ENCODE results near the gene MRPS26.

DNA sequence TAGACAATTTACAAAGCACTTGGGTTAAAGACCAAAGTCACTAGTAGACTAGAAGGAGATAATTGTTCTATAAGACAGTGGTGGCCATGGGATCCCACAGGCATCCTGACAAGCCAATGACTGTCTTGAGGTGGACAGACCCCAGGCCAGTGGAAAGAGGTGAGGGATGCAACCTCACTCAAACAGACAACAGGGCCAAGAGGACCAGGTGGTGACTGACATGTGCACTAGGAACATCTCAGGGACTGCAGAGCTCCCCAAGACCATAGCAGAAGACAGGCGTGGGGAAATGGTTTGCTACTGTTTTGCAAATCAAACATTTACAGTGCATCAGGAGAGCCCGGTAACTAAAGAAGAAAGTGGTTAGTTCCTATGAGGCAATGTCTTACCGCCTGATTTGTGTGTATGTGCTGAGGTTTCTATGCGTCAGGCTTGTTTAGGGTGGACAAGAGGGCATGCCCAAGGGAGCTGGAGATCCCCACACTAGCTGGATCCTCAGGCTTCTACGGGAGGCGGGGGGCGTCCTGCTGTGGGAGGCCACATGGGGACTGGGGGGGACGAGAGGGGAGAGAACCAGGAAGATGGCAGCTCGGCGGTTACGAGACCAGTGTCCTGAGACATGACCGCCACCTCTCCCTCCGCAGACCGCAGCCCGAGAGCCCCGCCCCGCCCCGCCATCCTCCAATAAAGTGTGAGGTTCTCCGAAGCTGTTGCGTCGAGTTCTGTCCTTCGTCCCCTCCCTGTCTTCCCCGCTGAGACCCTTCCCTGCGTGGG is 623 bp upstream of the MRPS26 start:
- TF ChIP-seq, protein P1, sequence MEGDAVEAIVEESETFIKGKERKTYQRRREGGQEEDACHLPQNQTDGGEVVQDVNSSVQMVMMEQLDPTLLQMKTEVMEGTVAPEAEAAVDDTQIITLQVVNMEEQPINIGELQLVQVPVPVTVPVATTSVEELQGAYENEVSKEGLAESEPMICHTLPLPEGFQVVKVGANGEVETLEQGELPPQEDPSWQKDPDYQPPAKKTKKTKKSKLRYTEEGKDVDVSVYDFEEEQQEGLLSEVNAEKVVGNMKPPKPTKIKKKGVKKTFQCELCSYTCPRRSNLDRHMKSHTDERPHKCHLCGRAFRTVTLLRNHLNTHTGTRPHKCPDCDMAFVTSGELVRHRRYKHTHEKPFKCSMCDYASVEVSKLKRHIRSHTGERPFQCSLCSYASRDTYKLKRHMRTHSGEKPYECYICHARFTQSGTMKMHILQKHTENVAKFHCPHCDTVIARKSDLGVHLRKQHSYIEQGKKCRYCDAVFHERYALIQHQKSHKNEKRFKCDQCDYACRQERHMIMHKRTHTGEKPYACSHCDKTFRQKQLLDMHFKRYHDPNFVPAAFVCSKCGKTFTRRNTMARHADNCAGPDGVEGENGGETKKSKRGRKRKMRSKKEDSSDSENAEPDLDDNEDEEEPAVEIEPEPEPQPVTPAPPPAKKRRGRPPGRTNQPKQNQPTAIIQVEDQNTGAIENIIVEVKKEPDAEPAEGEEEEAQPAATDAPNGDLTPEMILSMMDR (IDR thresholded peaks at IDR 0.05): no peak
- no peak for TF ChIP-seq SIN3A (IDR thresholded peaks at IDR 0.05; ENCODE audit: borderline replicate concordance, insufficient read depth, low read depth, low read length)

All from Panc1 (cell line).